Measurements from ENCODE around the gene ELP4.

Gene ELP4

DNA sequence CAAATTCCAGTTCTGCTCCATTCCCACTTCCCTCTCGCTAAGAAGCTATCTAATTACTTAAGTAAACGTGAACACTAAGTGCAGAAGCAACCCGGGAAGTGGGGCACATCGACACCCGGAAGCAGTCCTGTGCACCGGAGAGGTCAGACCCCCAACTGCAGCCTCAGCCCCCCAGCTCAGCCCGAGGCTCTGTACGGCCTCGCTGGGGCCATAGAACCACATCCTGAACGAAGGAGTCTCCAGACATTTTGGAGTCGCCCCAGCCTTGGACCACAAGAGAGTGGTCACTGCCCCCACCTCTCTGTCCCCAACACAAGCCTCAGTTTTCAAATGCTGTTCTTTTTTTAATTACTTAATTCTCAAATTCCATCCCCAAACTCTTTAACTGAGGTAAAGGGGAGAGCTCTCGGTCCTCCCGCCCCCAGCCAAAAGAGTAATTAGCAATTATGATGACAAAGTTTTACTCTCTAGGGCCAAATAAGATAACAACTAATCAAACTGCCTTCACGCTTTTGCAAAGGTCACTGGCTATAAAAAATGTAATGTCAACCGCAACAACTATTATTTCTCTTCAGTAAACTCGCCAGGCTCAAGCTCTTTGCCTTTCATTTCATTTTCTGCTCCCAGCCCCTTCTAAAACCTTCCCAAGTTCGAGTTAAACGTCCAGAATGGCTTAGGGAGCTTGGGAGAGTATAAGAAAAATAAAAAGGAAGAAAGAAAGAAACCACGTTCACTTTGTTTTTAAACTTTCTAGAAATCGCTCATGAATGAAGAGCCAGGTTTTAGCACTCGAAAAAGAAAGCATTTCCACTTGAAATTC lies 299.4 kb downstream of the ELP4 start (continued):
- TF ChIP-seq, protein P1, sequence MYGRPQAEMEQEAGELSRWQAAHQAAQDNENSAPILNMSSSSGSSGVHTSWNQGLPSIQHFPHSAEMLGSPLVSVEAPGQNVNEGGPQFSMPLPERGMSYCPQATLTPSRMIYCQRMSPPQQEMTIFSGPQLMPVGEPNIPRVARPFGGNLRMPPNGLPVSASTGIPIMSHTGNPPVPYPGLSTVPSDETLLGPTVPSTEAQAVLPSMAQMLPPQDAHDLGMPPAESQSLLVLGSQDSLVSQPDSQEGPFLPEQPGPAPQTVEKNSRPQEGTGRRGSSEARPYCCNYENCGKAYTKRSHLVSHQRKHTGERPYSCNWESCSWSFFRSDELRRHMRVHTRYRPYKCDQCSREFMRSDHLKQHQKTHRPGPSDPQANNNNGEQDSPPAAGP (tag by site-specific recombination; IDR thresholded peaks at IDR 0.05) = no peak
- TF ChIP-seq ZNF140 (tag by site-specific recombination; IDR thresholded peaks at IDR 0.05) = no peak
- TF ChIP-seq ZNF302 (tag by site-specific recombination; IDR thresholded peaks at IDR 0.05; ENCODE audit: low read depth) = no peak
- TF ChIP-seq, protein P2, sequence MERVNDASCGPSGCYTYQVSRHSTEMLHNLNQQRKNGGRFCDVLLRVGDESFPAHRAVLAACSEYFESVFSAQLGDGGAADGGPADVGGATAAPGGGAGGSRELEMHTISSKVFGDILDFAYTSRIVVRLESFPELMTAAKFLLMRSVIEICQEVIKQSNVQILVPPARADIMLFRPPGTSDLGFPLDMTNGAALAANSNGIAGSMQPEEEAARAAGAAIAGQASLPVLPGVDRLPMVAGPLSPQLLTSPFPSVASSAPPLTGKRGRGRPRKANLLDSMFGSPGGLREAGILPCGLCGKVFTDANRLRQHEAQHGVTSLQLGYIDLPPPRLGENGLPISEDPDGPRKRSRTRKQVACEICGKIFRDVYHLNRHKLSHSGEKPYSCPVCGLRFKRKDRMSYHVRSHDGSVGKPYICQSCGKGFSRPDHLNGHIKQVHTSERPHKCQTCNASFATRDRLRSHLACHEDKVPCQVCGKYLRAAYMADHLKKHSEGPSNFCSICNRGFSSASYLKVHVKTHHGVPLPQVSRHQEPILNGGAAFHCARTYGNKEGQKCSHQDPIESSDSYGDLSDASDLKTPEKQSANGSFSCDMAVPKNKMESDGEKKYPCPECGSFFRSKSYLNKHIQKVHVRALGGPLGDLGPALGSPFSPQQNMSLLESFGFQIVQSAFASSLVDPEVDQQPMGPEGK (tag by site-specific recombination; IDR thresholded peaks at IDR 0.05) = peak; percentile 67
- TF ChIP-seq OSR2 (tag by site-specific recombination; IDR thresholded peaks at IDR 0.05) = no peak
- no peak for TF ChIP-seq ZNF157 (tag by site-specific recombination; IDR thresholded peaks at IDR 0.05)
- TF ChIP-seq ZXDB (tag by site-specific recombination; IDR thresholded peaks at IDR 0.05) = 0 out of 2 replicates have a peak, but pooled peaks have one; percentile 31
- no peak for TF ChIP-seq ZNF473 (tag by site-specific recombination; IDR thresholded peaks at IDR 0.05)
- no peak for TF ChIP-seq ZNF837 (tag by site-specific recombination; IDR thresholded peaks at IDR 0.05)
- no peak for TF ChIP-seq ZNF610 (tag by site-specific recombination; IDR thresholded peaks at IDR 0.05; ENCODE audit: borderline replicate concordance)
- peak; percentile 52; the same call in 1 of the 2 replicates for TF ChIP-seq FEZF1 (tag by site-specific recombination; IDR thresholded peaks at IDR 0.05)
- TF ChIP-seq ZNF530 (tag by site-specific recombination; IDR thresholded peaks at IDR 0.05; ENCODE audit: low read depth) = no peak
- no peak for TF ChIP-seq ZNF670 (tag by site-specific recombination; IDR thresholded peaks at IDR 0.05; ENCODE audit: low read depth)
- TF ChIP-seq ZNF202 (tag by site-specific recombination; IDR thresholded peaks at IDR 0.05; ENCODE audit: borderline replicate concordance) = no peak
- TF ChIP-seq ZNF239 (tag by site-specific recombination; IDR thresholded peaks at IDR 0.05) = no peak
- TF ChIP-seq, protein P3, sequence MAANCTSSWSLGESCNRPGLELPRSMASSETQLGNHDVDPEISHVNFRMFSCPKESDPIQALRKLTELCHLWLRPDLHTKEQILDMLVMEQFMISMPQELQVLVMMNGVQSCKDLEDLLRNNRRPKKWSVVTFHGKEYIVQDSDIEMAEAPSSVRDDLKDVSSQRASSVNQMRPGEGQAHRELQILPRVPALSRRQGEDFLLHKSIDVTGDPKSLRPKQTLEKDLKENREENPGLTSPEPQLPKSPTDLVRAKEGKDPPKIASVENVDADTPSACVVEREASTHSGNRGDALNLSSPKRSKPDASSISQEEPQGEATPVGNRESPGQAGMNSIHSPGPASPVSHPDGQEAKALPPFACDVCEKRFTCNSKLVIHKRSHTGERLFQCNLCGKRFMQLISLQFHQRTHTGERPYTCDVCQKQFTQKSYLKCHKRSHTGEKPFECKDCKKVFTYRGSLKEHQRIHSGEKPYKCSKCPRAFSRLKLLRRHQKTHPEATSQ (tag by site-specific recombination; IDR thresholded peaks at IDR 0.05) = no peak
- TF ChIP-seq ZNF677 (tag by site-specific recombination; IDR thresholded peaks at IDR 0.05) = no peak
- TF ChIP-seq, protein P4, sequence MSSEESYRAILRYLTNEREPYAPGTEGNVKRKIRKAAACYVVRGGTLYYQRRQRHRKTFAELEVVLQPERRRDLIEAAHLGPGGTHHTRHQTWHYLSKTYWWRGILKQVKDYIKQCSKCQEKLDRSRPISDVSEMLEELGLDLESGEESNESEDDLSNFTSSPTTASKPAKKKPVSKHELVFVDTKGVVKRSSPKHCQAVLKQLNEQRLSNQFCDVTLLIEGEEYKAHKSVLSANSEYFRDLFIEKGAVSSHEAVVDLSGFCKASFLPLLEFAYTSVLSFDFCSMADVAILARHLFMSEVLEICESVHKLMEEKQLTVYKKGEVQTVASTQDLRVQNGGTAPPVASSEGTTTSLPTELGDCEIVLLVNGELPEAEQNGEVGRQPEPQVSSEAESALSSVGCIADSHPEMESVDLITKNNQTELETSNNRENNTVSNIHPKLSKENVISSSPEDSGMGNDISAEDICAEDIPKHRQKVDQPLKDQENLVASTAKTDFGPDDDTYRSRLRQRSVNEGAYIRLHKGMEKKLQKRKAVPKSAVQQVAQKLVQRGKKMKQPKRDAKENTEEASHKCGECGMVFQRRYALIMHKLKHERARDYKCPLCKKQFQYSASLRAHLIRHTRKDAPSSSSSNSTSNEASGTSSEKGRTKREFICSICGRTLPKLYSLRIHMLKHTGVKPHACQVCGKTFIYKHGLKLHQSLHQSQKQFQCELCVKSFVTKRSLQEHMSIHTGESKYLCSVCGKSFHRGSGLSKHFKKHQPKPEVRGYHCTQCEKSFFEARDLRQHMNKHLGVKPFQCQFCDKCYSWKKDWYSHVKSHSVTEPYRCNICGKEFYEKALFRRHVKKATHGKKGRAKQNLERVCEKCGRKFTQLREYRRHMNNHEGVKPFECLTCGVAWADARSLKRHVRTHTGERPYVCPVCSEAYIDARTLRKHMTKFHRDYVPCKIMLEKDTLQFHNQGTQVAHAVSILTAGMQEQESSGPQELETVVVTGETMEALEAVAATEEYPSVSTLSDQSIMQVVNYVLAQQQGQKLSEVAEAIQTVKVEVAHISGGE (tag by site-specific recombination; conservative IDR thresholded peaks at IDR 0.05; ENCODE audit: low read depth) = peak; percentile 80
- TF ChIP-seq ZNF555 (tag by site-specific recombination; conservative IDR thresholded peaks at IDR 0.05) = no peak
- no peak for TF ChIP-seq ZEB2 (tag by site-specific recombination; IDR thresholded peaks at IDR 0.05)
- no peak for TF ChIP-seq ZNF112 (tag by site-specific recombination; IDR thresholded peaks at IDR 0.05)

All from HEK293 (cell line).